HL-60 (cell line): ENCODE results near the gene KIF23.

ENCODE experiments used
- DNase-seq, 2 experiments: peaks; one replicate each; pipeline ENCODE4 v3.0.0-alpha.2; 2010 to 2020; ENCODE audit warnings: low read depth in 1 of 2, low spot score in 1 of 2
- H3K27ac ChIP-seq: fragments of 250-450 bp; sonication (Bioruptor Pico); replicated peaks from 2 replicates; pipeline ENCODE4 v1.5.1; 2020; ENCODE audit warnings: mild to moderate bottlenecking, moderate library complexity
- H3K27me3 ChIP-seq: fragments of 250-450 bp; sonication (Bioruptor Pico); 2 replicates; pipeline ENCODE4 v1.5.1; 2021; ENCODE audit warnings: mild to moderate bottlenecking, moderate library complexity; ENCODE audit not compliant: insufficient read depth, poor library complexity, severe bottlenecking
- H3K4me3 ChIP-seq: replicated peaks from 2 replicates; pipeline ENCODE4 v1.5.1; 2011; ENCODE audit warnings: mild to moderate bottlenecking, control low read depth, low read length; ENCODE audit not compliant: insufficient read depth
- GABPA ChIP-seq: IDR thresholded peaks from 2 replicates; pipeline ENCODE4 v1.6.1; 2012; ENCODE audit warnings: low read depth
- POLR2AphosphoS5 ChIP-seq: IDR thresholded peaks from 2 replicates; pipeline ENCODE4 v1.6.1; 2012; ENCODE audit warnings: low read depth
- SPI1 ChIP-seq: IDR thresholded peaks from 2 replicates; pipeline ENCODE4 v1.6.1; 2012; ENCODE audit warnings: low read depth, mild to moderate bottlenecking, borderline replicate concordance
- TF ChIP-seq, protein P1 (sequence below): IDR thresholded peaks from one replicate; pipeline ENCODE4 v1.5.1; 2011; ENCODE audit warnings: low read length, control low read depth, inconsistent platforms; ENCODE audit not compliant: insufficient read depth
- TF ChIP-seq, protein P2 (sequence below): IDR thresholded peaks from 2 replicates; pipeline ENCODE4 v1.6.1; 2012; ENCODE audit warnings: low read depth; ENCODE audit not compliant: insufficient replicate concordance

Gene KIF23

GRCh38 chr15:69402816-69403215 lies 11.3 kb upstream of the KIF23 start:
- Histone ChIP-seq H3K4me3 (no peak overlapping the region), H3K27ac (no peak overlapping the region), H3K27me3 (no peaks in the 10 kb centered on the region)
- TF ChIP-seq SPI1 = no peak
- TF ChIP-seq POLR2AphosphoS5 = no peak
- no peak for TF ChIP-seq GABPA
- TF ChIP-seq, protein P1, sequence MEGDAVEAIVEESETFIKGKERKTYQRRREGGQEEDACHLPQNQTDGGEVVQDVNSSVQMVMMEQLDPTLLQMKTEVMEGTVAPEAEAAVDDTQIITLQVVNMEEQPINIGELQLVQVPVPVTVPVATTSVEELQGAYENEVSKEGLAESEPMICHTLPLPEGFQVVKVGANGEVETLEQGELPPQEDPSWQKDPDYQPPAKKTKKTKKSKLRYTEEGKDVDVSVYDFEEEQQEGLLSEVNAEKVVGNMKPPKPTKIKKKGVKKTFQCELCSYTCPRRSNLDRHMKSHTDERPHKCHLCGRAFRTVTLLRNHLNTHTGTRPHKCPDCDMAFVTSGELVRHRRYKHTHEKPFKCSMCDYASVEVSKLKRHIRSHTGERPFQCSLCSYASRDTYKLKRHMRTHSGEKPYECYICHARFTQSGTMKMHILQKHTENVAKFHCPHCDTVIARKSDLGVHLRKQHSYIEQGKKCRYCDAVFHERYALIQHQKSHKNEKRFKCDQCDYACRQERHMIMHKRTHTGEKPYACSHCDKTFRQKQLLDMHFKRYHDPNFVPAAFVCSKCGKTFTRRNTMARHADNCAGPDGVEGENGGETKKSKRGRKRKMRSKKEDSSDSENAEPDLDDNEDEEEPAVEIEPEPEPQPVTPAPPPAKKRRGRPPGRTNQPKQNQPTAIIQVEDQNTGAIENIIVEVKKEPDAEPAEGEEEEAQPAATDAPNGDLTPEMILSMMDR = no peak
- TF ChIP-seq, protein P2, sequence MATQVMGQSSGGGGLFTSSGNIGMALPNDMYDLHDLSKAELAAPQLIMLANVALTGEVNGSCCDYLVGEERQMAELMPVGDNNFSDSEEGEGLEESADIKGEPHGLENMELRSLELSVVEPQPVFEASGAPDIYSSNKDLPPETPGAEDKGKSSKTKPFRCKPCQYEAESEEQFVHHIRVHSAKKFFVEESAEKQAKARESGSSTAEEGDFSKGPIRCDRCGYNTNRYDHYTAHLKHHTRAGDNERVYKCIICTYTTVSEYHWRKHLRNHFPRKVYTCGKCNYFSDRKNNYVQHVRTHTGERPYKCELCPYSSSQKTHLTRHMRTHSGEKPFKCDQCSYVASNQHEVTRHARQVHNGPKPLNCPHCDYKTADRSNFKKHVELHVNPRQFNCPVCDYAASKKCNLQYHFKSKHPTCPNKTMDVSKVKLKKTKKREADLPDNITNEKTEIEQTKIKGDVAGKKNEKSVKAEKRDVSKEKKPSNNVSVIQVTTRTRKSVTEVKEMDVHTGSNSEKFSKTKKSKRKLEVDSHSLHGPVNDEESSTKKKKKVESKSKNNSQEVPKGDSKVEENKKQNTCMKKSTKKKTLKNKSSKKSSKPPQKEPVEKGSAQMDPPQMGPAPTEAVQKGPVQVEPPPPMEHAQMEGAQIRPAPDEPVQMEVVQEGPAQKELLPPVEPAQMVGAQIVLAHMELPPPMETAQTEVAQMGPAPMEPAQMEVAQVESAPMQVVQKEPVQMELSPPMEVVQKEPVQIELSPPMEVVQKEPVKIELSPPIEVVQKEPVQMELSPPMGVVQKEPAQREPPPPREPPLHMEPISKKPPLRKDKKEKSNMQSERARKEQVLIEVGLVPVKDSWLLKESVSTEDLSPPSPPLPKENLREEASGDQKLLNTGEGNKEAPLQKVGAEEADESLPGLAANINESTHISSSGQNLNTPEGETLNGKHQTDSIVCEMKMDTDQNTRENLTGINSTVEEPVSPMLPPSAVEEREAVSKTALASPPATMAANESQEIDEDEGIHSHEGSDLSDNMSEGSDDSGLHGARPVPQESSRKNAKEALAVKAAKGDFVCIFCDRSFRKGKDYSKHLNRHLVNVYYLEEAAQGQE = no peak
- no peak for DNase-seq

DNA sequence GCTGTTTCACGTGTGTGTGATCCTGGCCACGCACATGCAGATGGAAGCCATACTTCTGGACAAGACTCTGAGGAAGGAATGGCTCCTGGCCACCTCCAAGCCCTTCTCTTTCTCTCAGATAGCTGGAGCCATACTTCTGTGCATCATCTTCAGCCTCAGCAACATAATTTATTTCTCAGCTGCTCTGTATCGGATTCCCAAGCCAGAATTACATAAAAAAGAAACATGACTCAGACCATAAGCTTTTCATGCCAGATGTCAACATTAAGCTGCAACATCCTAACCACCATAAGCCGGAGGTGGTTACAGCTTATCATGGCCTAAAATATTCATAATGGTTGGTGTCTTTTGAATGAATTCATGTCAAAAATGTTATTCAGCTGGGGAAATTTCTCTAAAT lies 10.6 kb upstream of the KIF23 start:
- no peak overlapping the region for H3K27ac ChIP-seq
- H3K4me3 ChIP-seq = no peak overlapping the region

DNA sequence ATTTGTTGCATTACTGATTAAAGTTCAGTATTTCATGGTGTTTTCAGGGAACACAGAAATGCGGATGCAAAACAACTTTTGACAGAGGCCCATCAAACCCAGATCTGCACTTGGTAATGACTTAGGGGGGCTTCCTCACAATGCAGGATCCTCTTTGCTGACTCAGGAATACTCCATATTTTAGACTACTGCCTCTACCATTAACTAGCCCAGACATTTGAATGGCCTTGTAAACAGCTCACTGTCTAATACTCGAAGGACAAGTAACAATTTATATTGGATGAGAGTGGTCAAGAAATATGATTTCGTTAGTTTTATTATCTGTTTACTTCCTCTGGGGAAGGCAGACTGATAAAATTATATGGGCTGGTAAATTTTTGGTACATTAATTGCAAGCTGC lies 9.0 kb upstream of the KIF23 start:
- Histone ChIP-seq H3K4me3 (no peak overlapping the region), H3K27me3 (no peaks in the 10 kb centered on the region), H3K27ac (no peak overlapping the region)
- TF ChIP-seq POLR2AphosphoS5 (no peak), GABPA (no peak), SPI1 (no peak)
- TF ChIP-seq, protein P1 = no peak
- TF ChIP-seq, protein P2 = no peak
- DNase-seq = no peak

More for the DNA sequence above, 10.6 kb upstream of the KIF23 start:
- no peak for TF ChIP-seq POLR2AphosphoS5
- TF ChIP-seq, protein P2 = no peak
- TF ChIP-seq GABPA = no peak
- TF ChIP-seq, protein P1 = no peak
- TF ChIP-seq SPI1 = no peak
- no peaks in the 10 kb centered on the region for H3K27me3 ChIP-seq
- no peak for DNase-seq
